H1 (cell line): ENCODE data around the gene ROBO4. TPM values are rescaled to one million over a fixed set of nuclear protein-coding genes. Genes with fewer than 3 reads are reported as not detected.

Source experiments
- CTCF ChIA-PET: fragments of 300-600 bp; sonication (Branson Sonifier 250); formaldehyde crosslinking; loops from one replicate; lab custom pipeline; 2021; ENCODE audit not compliant: partially characterized antibody; lab: Charles Lee
- POLR2A ChIA-PET: fragments of 300-600 bp; sonication (Branson Sonifier 250); formaldehyde crosslinking; loops from one replicate; lab custom pipeline; 2021; ENCODE audit warnings: inconsistent platforms; ENCODE audit not compliant: partially characterized antibody; lab: Charles Lee
- DNase-seq, 2 experiments: peaks; one replicate each; pipeline versions ENCODE4 v3.0.0 to v3.0.0-alpha.2; 2010 to 2022; ENCODE audit warnings: low spot score in 2 of 2, low read depth in 1 of 2, mixed read lengths in 1 of 2
- FAIRE-seq: peaks from 2 replicates; lab custom pipeline; 2011; peaks lifted over from hg19 to GRCh38; lab: Jason Lieb, UNC
- H2AFZ ChIP-seq: 2 replicates; pipeline ENCODE4 v1.8.1; 2012; ENCODE audit warnings: low read length, inconsistent platforms
- H2AK5ac ChIP-seq: 2 replicates; pipeline ENCODE4 v1.6.1; 2013; ENCODE audit warnings: low read depth, low read length
- H2BK120ac ChIP-seq: replicated peaks from 2 replicates; pipeline ENCODE3; 2013; ENCODE audit warnings: low read depth, low read length, inconsistent platforms
- H2BK12ac ChIP-seq: 2 replicates; pipeline ENCODE4 v1.6.1; 2013; ENCODE audit warnings: low read depth, low read length
- H2BK15ac ChIP-seq: 2 replicates; pipeline ENCODE4 v1.6.1; 2013; ENCODE audit warnings: low read length
- H2BK20ac ChIP-seq: 2 replicates; pipeline ENCODE4 v1.6.1; 2013; ENCODE audit warnings: low read length
- H2BK5ac ChIP-seq: 2 replicates; pipeline ENCODE4 v1.6.1; 2013; ENCODE audit warnings: low read depth, low read length
- H3K14ac ChIP-seq: 2 replicates; pipeline ENCODE4 v1.6.1; 2013; ENCODE audit warnings: inconsistent platforms; ENCODE audit not compliant: insufficient read length
- H3K18ac ChIP-seq: 2 replicates; pipeline ENCODE4 v1.6.1; 2013; ENCODE audit warnings: low read length; ENCODE audit errors: extremely low read depth
- H3K23ac ChIP-seq: 2 replicates; pipeline ENCODE4 v1.6.1; 2013; ENCODE audit warnings: inconsistent platforms; ENCODE audit not compliant: insufficient read length
- H3K23me2 ChIP-seq: 2 replicates; pipeline ENCODE4 v1.6.1; 2013; ENCODE audit warnings: low read depth, low read length
- H3K27ac ChIP-seq: 2 replicates; pipeline ENCODE4 v1.6.1; 2011; ENCODE audit warnings: low read depth, low read length, inconsistent platforms
- H3K27me3 ChIP-seq, 4 experiments: replicated peaks in 1 of 4; 1 replicate in 1 of 4; 2 replicates in 3 of 4; pipeline versions ENCODE4 v1.6.1 to v1.8.1; 2011 to 2013; ENCODE audit warnings: low read length in 3 of 4, mild to moderate bottlenecking in 3 of 4, inconsistent platforms in 2 of 4, mixed read lengths in 2 of 4, moderate library complexity in 1 of 4; ENCODE audit not compliant: control insufficient read depth in 3 of 4, insufficient read depth in 3 of 4; ENCODE audit errors: extremely low read depth in 1 of 4
- H3K36me3 ChIP-seq, 4 experiments: 2 replicates each; pipeline versions ENCODE4 v1.6.1 to v1.8.1; 2011 to 2013; ENCODE audit warnings: mild to moderate bottlenecking in 4 of 4, low read length in 3 of 4, moderate library complexity in 2 of 4, control low read depth in 1 of 4, inconsistent platforms in 1 of 4; ENCODE audit not compliant: insufficient read depth in 4 of 4, control insufficient read depth in 2 of 4
- H3K4ac ChIP-seq: replicated peaks from 2 replicates; pipeline ENCODE3; 2013; ENCODE audit warnings: low read length, low read depth, mixed read lengths, inconsistent platforms; ENCODE audit not compliant: insufficient read length
- H3K4me1 ChIP-seq, 4 experiments: replicated peaks in 1 of 4; 1 replicate in 1 of 4; 2 replicates in 3 of 4; pipeline versions ENCODE4 v1.6.1 to v1.8.1; 2011 to 2013; ENCODE audit warnings: low read length in 3 of 4, inconsistent platforms in 2 of 4, mixed read lengths in 1 of 4; ENCODE audit not compliant: insufficient read depth in 4 of 4, control insufficient read depth in 3 of 4
- H3K4me2 ChIP-seq, 2 experiments: 2 replicates each; pipeline versions ENCODE4 v1.6.1 to v1.8.1; 2011 to 2013; ENCODE audit warnings: low read depth in 2 of 2, low read length in 2 of 2, control low read depth in 1 of 2, inconsistent platforms in 1 of 2, mild to moderate bottlenecking in 1 of 2; ENCODE audit not compliant: insufficient read depth in 1 of 2
- H3K4me3 ChIP-seq, 4 experiments: fragments of 200-600, 300-600 bp in 1 of 4; sonication (generic), shearing (Covaris generic), sonication (Bioruptor Twin) in 1 of 4; 2 replicates each; pipeline versions ENCODE4 v1.5.1 to v1.8.1; 2011 to 2016; ENCODE audit warnings: low read length in 4 of 4, low read depth in 3 of 4, control low read depth in 2 of 4, inconsistent platforms in 2 of 4, mild to moderate bottlenecking in 2 of 4, mixed read lengths in 1 of 4, moderate library complexity in 1 of 4; ENCODE audit not compliant: insufficient read depth in 2 of 4; ENCODE audit errors: extremely low read depth in 1 of 4
- H3K56ac ChIP-seq: replicated peaks from 2 replicates; pipeline ENCODE3; 2013; ENCODE audit warnings: low read depth, mild to moderate bottlenecking, mixed read lengths, low read length, inconsistent platforms; ENCODE audit not compliant: insufficient read length
- H3K79me1 ChIP-seq: 2 replicates; pipeline ENCODE4 v1.6.1; 2013; ENCODE audit warnings: low read depth, low read length, control low read depth
- H3K79me2 ChIP-seq, 2 experiments: 2 replicates each; pipeline versions ENCODE4 v1.6.1 to v1.8.1; 2012 to 2013; ENCODE audit warnings: low read length in 2 of 2, mild to moderate bottlenecking in 2 of 2, inconsistent platforms in 1 of 2; ENCODE audit not compliant: insufficient read depth in 2 of 2, control insufficient read depth in 1 of 2
- H3K9ac ChIP-seq, 4 experiments: replicated peaks in 1 of 4; 1 replicate in 1 of 4; 2 replicates in 3 of 4; pipeline versions ENCODE4 v1.6.1 to v1.8.1; 2011 to 2013; ENCODE audit warnings: low read depth in 3 of 4, low read length in 3 of 4, control low read depth in 2 of 4, mild to moderate bottlenecking in 2 of 4, moderate library complexity in 2 of 4, inconsistent platforms in 1 of 4; ENCODE audit errors: extremely low read depth in 1 of 4
- H3K9me3 ChIP-seq, 2 experiments: 2 replicates each; pipeline versions ENCODE4 v1.6.1 to v1.8.1; 2012 to 2013; ENCODE audit warnings: mild to moderate bottlenecking in 2 of 2, moderate library complexity in 2 of 2, control low read depth in 1 of 2, inconsistent platforms in 1 of 2, low read depth in 1 of 2, low read length in 1 of 2, mixed read lengths in 1 of 2; ENCODE audit not compliant: insufficient read depth in 2 of 2
- H4K20me1 ChIP-seq, 2 experiments: replicated peaks in 1 of 2; 2 replicates each; pipeline versions ENCODE3 to v1.8.1; 2011 to 2013; ENCODE audit warnings: inconsistent platforms in 2 of 2, low read length in 2 of 2, mild to moderate bottlenecking in 1 of 2; ENCODE audit not compliant: insufficient read depth in 2 of 2, control insufficient read depth in 1 of 2
- H4K5ac ChIP-seq: 2 replicates; pipeline ENCODE4 v1.6.1; 2013; ENCODE audit warnings: low read length, low read depth, mixed read lengths, inconsistent platforms; ENCODE audit not compliant: insufficient read length
- H4K8ac ChIP-seq: 2 replicates; pipeline ENCODE4 v1.8.0; 2013; ENCODE audit warnings: mild to moderate bottlenecking, moderate library complexity, low read length, inconsistent platforms; ENCODE audit not compliant: insufficient read depth; ENCODE audit errors: extremely low read depth
- H4K91ac ChIP-seq: replicated peaks from 2 replicates; pipeline ENCODE3; 2013; ENCODE audit warnings: low read length, mixed read lengths, inconsistent platforms; ENCODE audit not compliant: insufficient read length
- ASH2L ChIP-seq: fragments of 200-600, 300-600 bp; sonication (generic); IDR thresholded peaks from one replicate; pipeline ENCODE4 v1.7.1; 2017; ENCODE audit warnings: low read length
- CBX5 ChIP-seq: fragments of 300-800, 300-1000 bp; sonication (generic); IDR thresholded peaks from 2 replicates; pipeline ENCODE4 v1.7.1; 2016; ENCODE audit warnings: antibody characterized with exemption, low read length, low read depth
- CTBP2 ChIP-seq: IDR thresholded peaks from 2 replicates; pipeline ENCODE4 v1.7.0; 2011; ENCODE audit warnings: borderline replicate concordance, mild to moderate bottlenecking, moderate library complexity, mixed read lengths, low read length; ENCODE audit not compliant: insufficient read depth, insufficient read length
- KDM5A ChIP-seq: fragments of 200-600 bp; IDR thresholded peaks from 2 replicates; pipeline ENCODE4 v1.7.1; 2012; ENCODE audit warnings: mild to moderate bottlenecking, low read length, inconsistent platforms, mixed read lengths
- NANOG ChIP-seq: IDR thresholded peaks from 2 replicates; pipeline ENCODE4 v1.6.1; 2011; ENCODE audit warnings: low read length, low read depth, mild to moderate bottlenecking, inconsistent platforms; ENCODE audit not compliant: insufficient read depth, poor library complexity, severe bottlenecking
- NRF1 ChIP-seq: IDR thresholded peaks from 2 replicates; pipeline ENCODE4 v1.6.1; 2011; ENCODE audit warnings: mild to moderate bottlenecking, low read depth, low read length, improper control_type of control experiment
- PHF8 ChIP-seq: fragments of 200-600 bp; sonication (generic); conservative IDR thresholded peaks from 2 replicates; pipeline ENCODE4 v1.7.1; 2012; ENCODE audit warnings: low read depth, mild to moderate bottlenecking, inconsistent platforms, low read length, moderate library complexity
- RFX5 ChIP-seq: IDR thresholded peaks from 2 replicates; pipeline ENCODE4 v1.6.1; 2011; ENCODE audit warnings: low read depth, low read length, improper control_type of control experiment, borderline replicate concordance
- SIN3A ChIP-seq, 2 experiments: IDR thresholded peaks in 1 of 2; conservative IDR thresholded peaks in 1 of 2; 2 replicates each; pipeline ENCODE4 v1.6.1; 2011 to 2012; ENCODE audit warnings: low read length in 2 of 2, improper control_type of control experiment in 1 of 2, low read depth in 1 of 2, mild to moderate bottlenecking in 1 of 2
- SP2 ChIP-seq: IDR thresholded peaks from 2 replicates; pipeline ENCODE4 v1.6.1; 2012; ENCODE audit warnings: mild to moderate bottlenecking, low read length, inconsistent platforms
- SP4 ChIP-seq: IDR thresholded peaks from 2 replicates; pipeline ENCODE4 v1.6.1; 2012; ENCODE audit warnings: low read length, inconsistent platforms
- WGBS, 2 experiments: shearing (Covaris generic) in 1 of 2; methylation state at CpG; one replicate each; pipeline versions ENCODE4 v1.1.6 to v1.1.7; 2013 to 2015; ENCODE audit warnings: low lambda C conversion rate in 2 of 2, mixed read lengths in 2 of 2, inconsistent platforms in 1 of 2, low coverage in 1 of 2, missing lambda C conversion rate in 1 of 2; ENCODE audit not compliant: insufficient replicate concordance in 2 of 2, insufficient coverage in 1 of 2, insufficient read length in 1 of 2; ENCODE audit errors: extremely low coverage in 1 of 2, missing lambda C conversion rate in 1 of 2; 5-methylcytosine and 5-hydroxymethylcytosine counted together
- polyA plus RNA-seq, 7 experiments: library from polyadenylated mRNA; depleted of rRNA in 3 of 7; stranded (reverse) in 5 of 7; unstranded in 2 of 7; fragments of >200 nt in 5 of 7; fragments of 200-250 nt in 2 of 7; gene quantifications; 1 replicate in 5 of 7; 2 replicates in 1 of 7; 4 replicates in 1 of 7; pipeline versions ENCODE4 v1.2.1 to v1.2.3, GENCODE V29; 2011 to 2013; ENCODE audit warnings: missing spikeins in 2 of 7, mixed read lengths in 2 of 7
- total RNA-seq: library from RNA; stranded (reverse); fragmentation: NEBNext Ultra II Directional; extraction: Animal tissue kit (Norgen Biotek cat#: 25700); gene quantifications from 2 replicates; pipeline ENCODE4 v1.2.1, GENCODE V29; 2021
- TF ChIP-seq, protein P1 (sequence below): IDR thresholded peaks from 2 replicates; pipeline ENCODE4 v1.6.1; 2011; ENCODE audit warnings: low read depth, mild to moderate bottlenecking, low read length; ENCODE audit not compliant: insufficient read depth

The ROBO4 gene
- total and polyA plus RNA-seq, 2 of the 8 experiments (the other 6 are each of a cell fraction or from before 2014, with no cell fraction given), result 0.03 TPM; not detected in 1

DNA sequence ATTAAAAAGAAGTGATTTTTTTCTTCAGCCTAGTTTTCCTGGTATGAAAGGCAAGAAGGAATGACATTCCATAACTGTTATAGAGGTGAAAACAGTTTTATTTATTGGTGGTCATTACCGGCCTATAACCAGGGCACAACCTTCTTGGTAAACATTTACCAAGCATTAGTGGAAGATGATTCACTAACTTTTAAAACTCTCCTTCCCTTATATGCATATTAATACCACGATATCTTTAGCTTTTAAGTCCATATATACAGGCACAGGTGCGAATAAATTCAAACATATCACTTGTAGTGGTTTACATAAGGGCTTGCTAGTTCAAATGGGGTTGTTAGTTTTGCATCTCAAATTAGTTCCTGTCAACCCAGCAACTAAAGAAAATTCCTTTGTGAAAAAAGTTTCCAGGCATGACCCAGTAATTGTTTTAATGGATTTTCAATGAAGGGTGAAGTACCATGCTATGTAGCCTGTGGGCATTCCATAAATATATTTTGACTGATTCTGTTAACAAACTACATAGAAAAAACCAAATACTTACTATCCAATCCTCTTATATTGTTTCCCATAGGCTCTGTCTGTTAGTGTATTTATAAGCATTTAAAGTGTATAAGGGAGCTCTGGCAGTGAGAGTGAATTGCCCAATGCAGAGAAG lies 63.0 kb downstream of the ROBO4 start:
- FAIRE-seq, result no peak
- no peak overlapping the region for H3K9ac ChIP-seq
- H3K79me2 ChIP-seq, result no peaks in the 10 kb centered on the region
- H2AK5ac ChIP-seq, result no peak overlapping the region
- no peak overlapping the region for H3K23ac ChIP-seq
- H3K23me2 ChIP-seq, result no peaks in the 10 kb centered on the region; the same call in 1 of the 2 replicates
- no peak overlapping the region for H3K4me3 ChIP-seq
- ChIA-PET POLR2A (interaction anchor here (0.8 kb wide), 2 partner anchors 33 to 1100 kb away, joined by 3 to 4 read pairs; no protein-coding TSS in a partner anchor), CTCF (interaction anchor here (0.6 to 8.3 kb wide), 14 partner anchors 19 to 321 kb away, joined by 3 to 108 read pairs (median 6); partner anchors contain the start of genes MSANTD2 and ROBO3)
- H4K91ac ChIP-seq, result no peak overlapping the region
- no peak overlapping the region for H3K56ac ChIP-seq
- H3K9me3 ChIP-seq, result no peaks in the 10 kb centered on the region
- H2BK12ac ChIP-seq, result no peak overlapping the region
- peaks cover 0 to 8% of the 10 kb centered on the region in 2 experiments for H4K20me1 ChIP-seq
- H3K79me1 ChIP-seq, result no peaks in the 10 kb centered on the region
- 83% methylated on average over 3 of the region's 3 CpGs; no CpG with 5 or more reads in 1 of the 2 experiments for WGBS, 2 experiments
- H3K4me2 ChIP-seq, result no peak overlapping the region
- no peak overlapping the region for H3K4ac ChIP-seq
- H3K4me1 ChIP-seq, result peaks cover 0 to 5% (median 1%) of the 10 kb centered on the region in 4 experiments; a peak in 5 of 7 replicates
- peaks cover 0 to 5% (median 0%) of the 10 kb centered on the region in 4 experiments; a peak in 1 of 8 replicates for H3K36me3 ChIP-seq
- H4K5ac ChIP-seq, result no peak overlapping the region
- H3K27me3 ChIP-seq, result peaks cover 21 to 29% (median 27%) of the 10 kb centered on the region in 4 experiments
- H4K8ac ChIP-seq, result no peak overlapping the region
- no peak overlapping the region for H2BK20ac ChIP-seq
- no peak overlapping the region for H2BK120ac ChIP-seq
- no peak overlapping the region for H3K14ac ChIP-seq
- H2BK15ac ChIP-seq, result no peak overlapping the region
- TF ChIP-seq SIN3A (conservative IDR thresholded peaks at IDR 0.05 in 1 of 2, IDR thresholded peaks at IDR 0.05 in 1 of 2; ENCODE audit: low read depth in 1 of 2, low read length in 2 of 2) (no peak), KDM5A (no peak), CBX5 (no peak), SP2 (no peak), RFX5 (no peak), CTBP2 (no peak), PHF8 (no peak), NANOG (no peak), ASH2L (no peak), NRF1 (no peak), SP4 (no peak)
- TF ChIP-seq, protein P1, sequence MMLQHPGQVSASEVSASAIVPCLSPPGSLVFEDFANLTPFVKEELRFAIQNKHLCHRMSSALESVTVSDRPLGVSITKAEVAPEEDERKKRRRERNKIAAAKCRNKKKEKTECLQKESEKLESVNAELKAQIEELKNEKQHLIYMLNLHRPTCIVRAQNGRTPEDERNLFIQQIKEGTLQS, result no peak
- H3K27ac ChIP-seq, result no peak overlapping the region
- no peak overlapping the region for H2BK5ac ChIP-seq
- no peak for DNase-seq
- no peak overlapping the region for H3K18ac ChIP-seq
- no peak overlapping the region for H2AFZ ChIP-seq
